K562 (cell line): ENCODE results near the gene RGS17. TPM values are rescaled to one million over a fixed set of nuclear protein-coding genes. Genes with fewer than 3 reads are reported as not detected.

Experiments
- FOXK2 ChIP-seq, 2 experiments: fragments of 450-650 bp; IDR thresholded peaks in 1 of 2; conservative IDR thresholded peaks in 1 of 2; 2 replicates each; pipeline ENCODE4 v1.6.1; 2016; ENCODE audit warnings: low read depth in 2 of 2, mild to moderate bottlenecking in 1 of 2
- KDM5B ChIP-seq: fragments of 200-600 bp; sonication (generic); IDR thresholded peaks from 2 replicates; pipeline ENCODE4 v1.6.1; 2012; ENCODE audit warnings: low read depth, mild to moderate bottlenecking, moderate library complexity, low read length, control low read depth, inconsistent platforms; ENCODE audit not compliant: insufficient replicate concordance
- OTX1 ChIP-seq: fragments of 450-650 bp; formaldehyde crosslinking; IDR thresholded peaks from 2 replicates; pipeline ENCODE4 v1.4.0; 2022; ENCODE audit warnings: mild to moderate bottlenecking
- POLR3A ChIP-seq: IDR thresholded peaks from 2 replicates; pipeline ENCODE4 v1.6.1; 2011; ENCODE audit warnings: borderline replicate concordance, mild to moderate bottlenecking, moderate library complexity; ENCODE audit not compliant: insufficient read length, insufficient read depth; ENCODE audit errors: extremely low read depth
- RREB1 ChIP-seq: fragments of 250-450 bp; sonication (Bioruptor Pico); IDR thresholded peaks from 2 replicates; pipeline ENCODE4 v1.4.0; 2020
- SREBF1 ChIP-seq: fragments of 150-350 bp; IDR thresholded peaks from 2 replicates; pipeline ENCODE4 v1.6.1; 2014; ENCODE audit warnings: antibody characterized with exemption, low read depth, low read length, borderline replicate concordance
- polyA plus RNA-seq, 8 experiments: library from polyadenylated mRNA; depleted of rRNA in 4 of 8; stranded (reverse) in 5 of 8; unstranded in 3 of 8; fragments of >200 nt; fragmentation: Nextera tagmentation in 2 of 8; fragmentation: Illumina TruSeq in 1 of 8; extraction: Ambion mirVana in 2 of 8; extraction: Trizol in 1 of 8; gene quantifications; 2 replicates each; pipeline versions ENCODE4 v1.2.1 to v1.2.3, GENCODE V29; 2011 to 2014; ENCODE audit warnings: inconsistent platforms in 1 of 8, missing spikeins in 1 of 8
- total RNA-seq, 7 experiments: library from RNA; depleted of rRNA in 6 of 7; stranded (reverse); fragments of >200 nt in 6 of 7; fragmentation: Illumina TruSeq in 2 of 7; extraction: Trizol in 2 of 7; gene quantifications; 2 replicates each; pipeline versions ENCODE4 v1.2.1 to v1.2.3, GENCODE V29; 2011 to 2021; ENCODE audit warnings: low replicate concordance in 1 of 7

The RGS17 gene
- total and polyA plus RNA-seq, 9 of the 15 experiments (the other 6 are each of a cell fraction or from before 2014, with no cell fraction given), result 0.01 to 0.14 (median 0.08) TPM; not detected in 6

DNA sequence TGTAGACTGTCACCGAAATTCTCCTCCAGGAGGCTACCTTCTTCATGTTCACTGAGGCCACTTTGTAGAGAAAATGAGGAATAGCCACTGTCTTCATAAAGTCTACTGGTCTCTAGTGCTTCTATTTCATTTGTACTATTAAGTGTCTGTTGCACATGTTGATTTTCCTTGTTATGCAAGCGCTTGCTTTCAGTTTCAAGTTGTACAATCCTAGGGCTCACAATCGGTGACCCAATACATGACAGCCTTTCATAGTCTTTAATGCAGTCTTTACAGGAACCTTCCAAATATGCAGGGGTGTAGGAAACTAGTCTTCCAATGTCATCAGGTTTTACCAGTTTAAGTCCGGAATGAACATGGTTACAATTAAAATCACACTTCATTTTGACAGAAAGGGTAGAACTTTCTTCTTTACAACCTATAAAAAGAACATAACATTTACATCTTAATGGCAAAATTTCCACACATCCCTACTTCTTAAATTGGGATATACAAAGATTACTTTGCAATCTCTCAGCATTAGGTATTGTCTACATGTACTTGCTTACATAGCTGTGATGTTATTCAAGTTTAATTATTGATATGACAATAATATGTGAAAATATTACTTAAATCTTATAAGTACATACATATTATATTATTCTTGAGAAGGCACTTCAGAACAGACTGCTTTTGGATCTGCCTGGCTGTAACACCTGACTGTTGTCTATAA, 155.7 kb downstream of the RGS17 start (continued):
- no peak for TF ChIP-seq KDM5B
- no peak for TF ChIP-seq OTX1
- TF ChIP-seq POLR3A, result no peak
- TF ChIP-seq FOXK2 (conservative IDR thresholded peaks at IDR 0.05 in 1 of 2, IDR thresholded peaks at IDR 0.05 in 1 of 2; ENCODE audit: low read depth in 2 of 2), result peak in 1 of 2 experiments; percentile 84; a peak in 2 of 4 replicates
- no peak for TF ChIP-seq RREB1
- no peak for TF ChIP-seq SREBF1
- TF ChIP-seq, all 486 proteins: peak for 6
